OCI-LY1 (cell line): ENCODE data around the gene SETD1A.

Experiments used
- H2AFZ ChIP-seq: fragments of 200-600 bp; sonication (generic), shearing (Covaris generic); 2 replicates; pipeline ENCODE4 v1.6.0; 2014; ENCODE audit warnings: antibody characterized with exemption, mild to moderate bottlenecking, low read length
- H3F3A ChIP-seq: fragments of 200-600 bp; sonication (generic), shearing (Covaris generic); 2 replicates; pipeline ENCODE4 v1.6.0; 2014; ENCODE audit warnings: mild to moderate bottlenecking, antibody characterized with exemption, low read length, moderate library complexity; ENCODE audit not compliant: insufficient read depth
- H3K27ac ChIP-seq: fragments of 200-600 bp; sonication (generic); 2 replicates; pipeline ENCODE4 v1.5.1; 2014; ENCODE audit warnings: low read length, mixed run types, mild to moderate bottlenecking, low read depth; ENCODE audit not compliant: poor library complexity, severe bottlenecking
- H3K27me3 ChIP-seq: fragments of 200-600 bp; sonication (generic); 2 replicates; pipeline ENCODE4 v1.6.0; 2014; ENCODE audit warnings: antibody characterized with exemption, mild to moderate bottlenecking, low read length, moderate library complexity; ENCODE audit not compliant: insufficient read depth
- H3K36me3 ChIP-seq: fragments of 200-600 bp; sonication (generic); 2 replicates; pipeline ENCODE4 v1.6.1; 2014; ENCODE audit warnings: mild to moderate bottlenecking, antibody characterized with exemption, low read length, moderate library complexity, mixed read lengths; ENCODE audit not compliant: insufficient read depth
- H3K4me1 ChIP-seq: fragments of 200-600 bp; sonication (generic); 2 replicates; pipeline ENCODE4 v1.5.1; 2014; ENCODE audit warnings: mild to moderate bottlenecking, low read length, moderate library complexity; ENCODE audit not compliant: insufficient read depth, severe bottlenecking
- H3K4me2 ChIP-seq: fragments of 200-600 bp; sonication (generic), shearing (Covaris generic); 2 replicates; pipeline ENCODE4 v1.6.1; 2014; ENCODE audit warnings: low read length
- H3K4me3 ChIP-seq: fragments of 200-600 bp; sonication (generic); 2 replicates; pipeline ENCODE4 v1.5.1; 2014; ENCODE audit warnings: low read length, low read depth, mild to moderate bottlenecking, mixed read lengths; ENCODE audit not compliant: poor library complexity, severe bottlenecking
- H3K79me2 ChIP-seq: fragments of 200-600 bp; shearing (Covaris generic); 2 replicates; pipeline ENCODE4 v1.6.1; 2016; ENCODE audit warnings: mixed run types, low read length, mixed read lengths; ENCODE audit not compliant: insufficient read depth
- H3K9ac ChIP-seq: fragments of 200-600 bp; sonication (generic), shearing (Covaris generic); 2 replicates; pipeline ENCODE4 v1.6.1; 2014; ENCODE audit warnings: mild to moderate bottlenecking, low read length, mixed read lengths
- H3K9me2 ChIP-seq: fragments of 200-600 bp; sonication (generic), shearing (Covaris generic); 2 replicates; pipeline ENCODE4 v1.6.1; 2014; ENCODE audit warnings: low read depth, mild to moderate bottlenecking, low read length, mixed read lengths
- H3K9me3 ChIP-seq: fragments of 200-600 bp; shearing (Covaris generic); 2 replicates; pipeline ENCODE4 v1.6.1; 2014; ENCODE audit warnings: low read length, mixed read lengths
- H4K20me1 ChIP-seq: fragments of 200-600 bp; sonication (generic), shearing (Covaris generic); 2 replicates; pipeline ENCODE4 v1.6.0; 2016; ENCODE audit warnings: mild to moderate bottlenecking, low read length; ENCODE audit not compliant: insufficient read depth
- EZH2 ChIP-seq: fragments of 200-600 bp; sonication (generic), shearing (Covaris generic); IDR thresholded peaks from 2 replicates; pipeline ENCODE4 v1.8.0; 2017; ENCODE audit warnings: borderline replicate concordance, mixed run types, mild to moderate bottlenecking, antibody characterized with exemption, low read length, moderate library complexity, mixed read lengths
- TF ChIP-seq, protein P1 (sequence below): fragments of 200-600 bp; sonication (generic), shearing (Covaris generic); IDR thresholded peaks from 2 replicates; pipeline ENCODE4 v1.5.1; 2017; ENCODE audit warnings: mild to moderate bottlenecking, antibody characterized with exemption, low read length, moderate library complexity, mixed read lengths

Gene SETD1A

DNA sequence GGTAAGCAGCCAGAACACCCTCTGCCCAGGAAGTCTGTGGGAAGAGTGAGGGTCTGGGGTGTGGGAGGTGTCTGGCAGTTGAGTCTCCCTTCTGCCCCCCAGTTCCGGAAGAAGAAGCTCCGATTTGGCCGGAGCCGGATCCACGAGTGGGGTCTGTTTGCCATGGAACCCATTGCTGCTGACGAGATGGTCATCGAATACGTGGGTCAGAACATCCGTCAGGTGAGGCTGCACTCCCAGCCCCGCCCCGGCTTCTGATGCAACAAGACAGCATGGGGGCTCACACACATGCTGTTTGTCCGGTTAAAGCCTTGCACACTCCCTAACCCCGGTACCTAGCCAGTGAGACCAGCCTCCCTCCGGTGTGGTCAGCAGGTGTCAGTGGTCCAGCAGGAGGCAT, 23.4 kb downstream of the SETD1A start:
- Histone ChIP-seq H4K20me1 (no peaks in the 10 kb centered on the region), H2AFZ (no peak overlapping the region), H3K4me3 (no peak overlapping the region), H3K27ac (no peak overlapping the region), H3K9me3 (no peaks in the 10 kb centered on the region), H3K36me3 (peaks cover 75% of the 10 kb centered on the region), H3K9me2 (no peaks in the 10 kb centered on the region), H3K27me3 (no peaks in the 10 kb centered on the region), H3F3A (no peaks in the 10 kb centered on the region), H3K9ac (no peak overlapping the region), H3K4me1 (peaks cover 6% of the 10 kb centered on the region), H3K4me2 (no peak overlapping the region), H3K79me2 (no peaks in the 10 kb centered on the region)
- no peak for TF ChIP-seq EZH2
- TF ChIP-seq, protein P1, sequence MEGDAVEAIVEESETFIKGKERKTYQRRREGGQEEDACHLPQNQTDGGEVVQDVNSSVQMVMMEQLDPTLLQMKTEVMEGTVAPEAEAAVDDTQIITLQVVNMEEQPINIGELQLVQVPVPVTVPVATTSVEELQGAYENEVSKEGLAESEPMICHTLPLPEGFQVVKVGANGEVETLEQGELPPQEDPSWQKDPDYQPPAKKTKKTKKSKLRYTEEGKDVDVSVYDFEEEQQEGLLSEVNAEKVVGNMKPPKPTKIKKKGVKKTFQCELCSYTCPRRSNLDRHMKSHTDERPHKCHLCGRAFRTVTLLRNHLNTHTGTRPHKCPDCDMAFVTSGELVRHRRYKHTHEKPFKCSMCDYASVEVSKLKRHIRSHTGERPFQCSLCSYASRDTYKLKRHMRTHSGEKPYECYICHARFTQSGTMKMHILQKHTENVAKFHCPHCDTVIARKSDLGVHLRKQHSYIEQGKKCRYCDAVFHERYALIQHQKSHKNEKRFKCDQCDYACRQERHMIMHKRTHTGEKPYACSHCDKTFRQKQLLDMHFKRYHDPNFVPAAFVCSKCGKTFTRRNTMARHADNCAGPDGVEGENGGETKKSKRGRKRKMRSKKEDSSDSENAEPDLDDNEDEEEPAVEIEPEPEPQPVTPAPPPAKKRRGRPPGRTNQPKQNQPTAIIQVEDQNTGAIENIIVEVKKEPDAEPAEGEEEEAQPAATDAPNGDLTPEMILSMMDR = no peak

DNA sequence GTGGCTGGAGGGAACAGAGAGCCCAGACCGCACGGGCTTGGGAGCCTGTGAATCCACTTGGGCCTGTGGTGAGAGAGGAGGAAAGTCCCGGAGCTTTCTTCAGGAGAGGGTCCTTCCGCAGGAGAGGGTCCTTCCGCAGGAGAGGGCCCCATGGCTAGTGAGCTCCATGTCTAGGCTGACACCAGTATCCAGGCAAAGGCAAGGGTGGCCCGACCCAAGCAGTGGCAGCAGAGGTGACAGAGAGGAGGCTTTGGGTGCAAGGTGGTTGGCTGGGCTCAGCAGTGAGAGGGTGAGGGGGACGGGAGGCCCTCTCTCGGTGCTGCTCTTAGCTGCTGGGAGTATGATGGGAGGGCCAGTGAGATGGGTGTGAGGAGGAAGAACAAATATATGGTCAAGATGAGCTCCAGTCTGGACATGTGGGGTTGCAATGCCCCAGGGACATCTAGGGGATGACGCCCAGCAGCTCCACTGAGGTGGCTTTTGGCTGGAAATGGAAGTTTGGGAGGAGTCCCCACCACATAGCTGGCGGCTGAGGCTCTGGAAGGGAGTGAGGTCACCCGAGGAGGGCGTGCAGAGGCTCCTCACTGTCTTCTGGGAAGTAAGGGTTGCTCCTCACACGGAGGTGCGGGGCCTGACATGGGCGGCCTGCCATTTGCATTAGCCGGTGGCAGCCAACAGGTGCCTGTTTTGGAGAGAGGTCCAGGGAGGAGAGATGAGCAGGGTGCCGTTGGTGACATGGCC, 25.2 kb downstream of the SETD1A start:
- Histone ChIP-seq H3K27ac (no peak overlapping the region), H3K27me3 (no peaks in the 10 kb centered on the region), H3F3A (no peaks in the 10 kb centered on the region), H3K36me3 (peaks cover 59% of the 10 kb centered on the region), H3K4me1 (peaks cover 6% of the 10 kb centered on the region), H3K79me2 (no peaks in the 10 kb centered on the region), H3K9me3 (no peaks in the 10 kb centered on the region), H3K9ac (no peak overlapping the region), H3K9me2 (no peaks in the 10 kb centered on the region), H3K4me2 (no peak overlapping the region), H2AFZ (no peak overlapping the region), H3K4me3 (no peak overlapping the region), H4K20me1 (no peaks in the 10 kb centered on the region)
- TF ChIP-seq, protein P1 = no peak
- TF ChIP-seq EZH2 = no peak

DNA sequence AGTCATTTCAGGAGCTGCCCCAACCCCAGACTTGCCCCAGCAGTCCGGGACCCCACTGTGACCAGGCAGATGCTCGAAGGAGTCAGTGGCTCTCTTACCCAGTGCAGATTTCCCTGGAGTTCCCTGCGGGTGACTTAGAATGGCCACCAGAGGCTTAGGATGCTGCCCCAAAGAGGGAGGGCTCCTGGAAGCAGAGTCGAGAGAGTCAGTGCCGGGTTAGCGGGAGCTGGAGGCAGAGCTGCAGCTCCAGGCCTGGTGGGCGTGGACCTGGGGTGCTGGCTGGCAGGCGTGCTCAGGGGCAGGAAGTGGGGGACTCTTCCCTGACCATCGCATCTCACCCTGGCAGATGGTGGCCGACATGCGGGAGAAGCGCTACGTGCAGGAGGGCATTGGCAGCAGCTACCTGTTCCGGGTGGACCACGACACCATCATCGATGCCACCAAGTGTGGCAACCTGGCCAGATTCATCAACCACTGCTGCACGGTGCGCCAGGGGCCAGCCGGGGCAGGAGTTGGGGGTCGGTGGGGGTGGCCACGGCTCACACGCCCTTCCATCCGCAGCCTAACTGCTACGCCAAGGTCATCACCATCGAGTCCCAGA, 25.8 kb downstream of the SETD1A start:
- no peaks in the 10 kb centered on the region for H3F3A ChIP-seq
- no peak overlapping the region for H3K27ac ChIP-seq
- no peaks in the 10 kb centered on the region for H3K27me3 ChIP-seq
- no peak for TF ChIP-seq EZH2
- TF ChIP-seq, protein P1 = no peak
- H3K9me3 ChIP-seq = no peaks in the 10 kb centered on the region
- no peak overlapping the region for H3K4me2 ChIP-seq
- H3K4me1 ChIP-seq = peaks cover 6% of the 10 kb centered on the region
- H3K79me2 ChIP-seq = no peaks in the 10 kb centered on the region
- no peaks in the 10 kb centered on the region for H3K9me2 ChIP-seq
- peaks cover 55% of the 10 kb centered on the region for H3K36me3 ChIP-seq
- no peak overlapping the region for H2AFZ ChIP-seq
- H3K4me3 ChIP-seq = no peak overlapping the region
- no peak overlapping the region for H3K9ac ChIP-seq
- no peaks in the 10 kb centered on the region for H4K20me1 ChIP-seq
